Stimulated activated naive CD4-positive, alpha-beta T cell treated with Interleukin-2 at 50 U/mL for 16 hours (primary cell): ENCODE measurements around the gene SRD5A3.
"Not testable (repeated sequence)": the region's sequence is repeated elsewhere in the genome, so short reads cannot be mapped to it uniquely, and the experiment has no call there.

Experiments used
- DNase-seq: peaks from one replicate; lab custom pipeline; 2025; lab: John Stamatoyannopoulos, UW

SRD5A3 gene

GRCh38 chr4:55346851-55347255 is 811 bp downstream of the SRD5A3 start:
- no peak for DNase-seq

DNA sequence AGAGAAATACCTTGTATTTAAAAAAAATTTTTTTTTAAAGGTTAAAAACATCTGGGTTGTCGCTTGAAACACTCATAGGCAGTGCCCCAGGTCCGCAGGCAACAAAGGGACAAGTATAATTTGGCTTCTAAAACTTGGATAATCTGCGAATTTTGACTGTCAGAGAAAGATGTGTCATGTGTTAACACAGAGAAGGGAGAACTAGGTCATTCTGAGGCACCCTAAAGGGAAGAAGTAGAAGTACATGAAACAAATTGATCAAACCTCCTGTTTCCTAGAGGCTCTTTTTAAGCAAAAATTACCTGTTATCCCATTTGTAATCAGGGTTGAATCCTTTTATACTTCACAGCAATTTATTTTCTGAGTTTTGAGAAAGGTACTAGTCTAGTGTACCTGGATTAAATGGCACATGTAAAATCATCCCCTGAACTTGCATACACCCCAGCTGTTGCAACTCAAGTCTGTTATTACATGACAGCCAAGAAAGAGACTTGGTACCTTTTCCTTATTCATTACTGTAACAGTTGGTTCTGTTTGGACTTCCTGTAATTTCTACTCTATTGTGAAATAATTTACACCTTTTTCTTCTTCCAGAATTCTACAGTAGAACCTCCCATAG is 1.7 kb downstream of the SRD5A3 start:
- no peak for DNase-seq

DNA sequence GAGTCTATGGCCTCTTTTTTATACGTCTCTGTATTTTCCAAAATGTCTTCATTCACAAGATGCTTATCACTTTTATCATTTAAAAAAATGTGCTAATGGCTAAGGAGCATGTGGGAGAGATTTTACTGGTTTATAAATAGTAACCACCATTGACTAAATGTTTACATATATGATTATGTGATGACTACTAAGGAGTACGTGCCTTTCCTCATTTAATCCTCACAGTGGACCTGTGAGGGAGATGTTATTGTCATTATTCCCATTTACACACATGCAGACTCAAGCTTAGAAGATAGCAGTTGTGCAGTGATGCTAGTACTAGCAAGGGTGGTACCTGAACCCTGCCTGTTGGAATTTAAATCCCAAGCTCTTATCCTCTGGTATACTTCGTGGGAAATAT is 2.4 kb downstream of the SRD5A3 start:
- no peak for DNase-seq

- not testable (repeated sequence) for DNase-seq
Measured at GRCh38 chr4:55350870-55351269, 4.8 kb downstream of the SRD5A3 start.

DNA sequence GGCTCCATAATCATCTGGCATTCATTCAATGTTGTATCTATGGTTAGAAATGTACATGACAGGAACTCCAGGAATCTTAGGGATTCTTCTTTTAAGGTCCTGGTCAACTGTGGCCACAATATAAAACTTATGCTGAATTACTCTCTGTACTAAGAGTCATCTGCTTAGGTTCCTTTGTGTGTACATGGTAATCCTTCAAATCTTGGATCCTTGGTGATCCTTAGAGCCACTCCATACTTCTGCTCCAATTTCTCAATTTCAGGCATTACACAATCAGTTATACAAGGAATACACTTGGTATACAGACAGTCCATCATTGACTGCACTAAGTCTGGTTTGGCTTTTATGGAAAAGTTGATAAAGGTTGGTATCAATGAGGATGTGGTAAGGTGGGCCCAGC is 5.8 kb downstream of the SRD5A3 start:
- no peak for DNase-seq

DNA sequence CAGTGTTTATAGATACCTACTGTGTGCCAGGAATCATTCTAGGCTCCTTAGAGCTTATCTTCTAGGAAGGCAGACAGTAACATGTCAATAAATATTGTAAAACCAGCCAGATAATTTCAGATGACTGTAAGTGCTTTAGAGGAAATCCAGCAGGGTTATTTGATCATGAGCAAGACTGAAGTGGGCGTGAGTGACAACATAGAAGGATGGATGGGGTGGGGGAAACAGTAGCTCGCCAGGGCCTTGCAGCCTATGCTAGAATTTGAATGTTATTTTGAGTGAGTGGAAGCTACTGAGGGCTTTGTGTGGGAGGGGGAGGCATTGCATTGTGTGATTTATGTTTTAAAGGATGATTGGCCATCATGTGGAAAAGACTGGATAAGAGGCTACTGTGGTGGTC is 6.7 kb downstream of the SRD5A3 start:
- no peak for DNase-seq

DNA sequence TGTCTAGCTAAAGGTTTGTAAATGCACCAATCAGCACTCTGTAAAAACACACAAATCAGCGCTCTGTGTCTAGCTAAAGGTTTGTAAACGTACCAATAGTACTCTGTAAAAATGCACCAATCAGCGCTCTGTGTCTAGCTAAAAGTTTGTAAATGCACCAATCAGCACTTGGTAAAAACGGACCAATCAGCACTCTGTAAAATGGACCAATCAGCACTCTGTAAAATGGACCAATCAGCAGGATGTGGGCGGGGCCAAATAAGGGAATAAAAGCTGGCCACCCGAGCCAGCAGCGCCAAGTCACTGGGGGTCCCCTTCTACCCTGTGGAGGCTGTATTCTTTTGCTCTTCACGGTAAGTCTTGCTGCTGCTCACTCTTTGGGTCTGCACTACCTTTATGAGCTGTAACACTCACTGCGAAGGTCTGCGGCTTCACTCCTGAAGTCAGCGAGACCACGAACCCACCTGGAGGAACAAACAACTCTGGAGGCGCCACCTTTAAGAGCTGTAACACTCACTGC is 7.2 kb downstream of the SRD5A3 start:
- DNase-seq: not testable (repeated sequence)

DNA sequence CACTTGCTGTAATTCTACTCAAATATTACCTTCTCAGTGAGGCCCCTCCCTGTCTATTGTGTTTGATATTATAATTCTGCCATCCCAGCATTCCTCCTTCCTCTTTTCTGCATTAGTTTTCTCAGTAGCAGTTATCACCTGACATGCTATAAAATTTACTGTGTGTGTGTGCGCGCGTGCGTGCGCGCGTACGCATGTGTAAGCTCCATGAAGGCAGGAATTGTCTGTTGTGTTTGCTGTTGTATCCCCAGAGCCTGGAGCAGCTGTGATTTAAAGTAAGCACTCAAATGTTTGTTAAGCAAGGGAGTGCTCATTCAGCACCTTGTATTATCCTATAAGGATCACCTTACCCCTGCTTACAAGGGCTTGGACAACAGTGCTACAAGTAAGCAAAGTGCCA is 8.6 kb downstream of the SRD5A3 start:
- no peak for DNase-seq

GRCh38 chr4:55355555-55355954 is 9.5 kb downstream of the SRD5A3 start:
- no peak for DNase-seq

DNA sequence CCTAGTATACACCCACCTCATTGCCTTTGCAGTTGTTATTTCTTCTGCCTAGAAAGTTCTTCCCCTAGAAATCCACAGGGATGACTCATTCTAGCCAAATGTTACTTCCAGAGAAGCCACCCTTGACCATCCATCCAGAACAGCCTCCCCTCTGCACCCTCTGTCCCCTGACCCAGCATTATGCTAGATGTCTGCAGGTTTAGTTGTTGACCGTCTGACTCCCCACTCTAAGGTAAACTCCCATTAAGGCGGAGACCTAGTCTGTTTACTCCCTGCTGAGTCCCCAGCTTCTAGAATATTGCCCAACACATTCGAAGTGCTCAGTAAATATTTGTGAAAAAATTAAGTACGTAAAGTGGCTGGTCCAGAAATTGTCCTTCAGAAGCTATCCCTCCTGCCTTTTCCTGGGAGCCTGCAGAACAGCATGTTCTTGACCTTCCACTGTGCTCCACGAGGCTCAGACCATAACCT is 11.0 kb downstream of the SRD5A3 start:
- no peak for DNase-seq

DNA sequence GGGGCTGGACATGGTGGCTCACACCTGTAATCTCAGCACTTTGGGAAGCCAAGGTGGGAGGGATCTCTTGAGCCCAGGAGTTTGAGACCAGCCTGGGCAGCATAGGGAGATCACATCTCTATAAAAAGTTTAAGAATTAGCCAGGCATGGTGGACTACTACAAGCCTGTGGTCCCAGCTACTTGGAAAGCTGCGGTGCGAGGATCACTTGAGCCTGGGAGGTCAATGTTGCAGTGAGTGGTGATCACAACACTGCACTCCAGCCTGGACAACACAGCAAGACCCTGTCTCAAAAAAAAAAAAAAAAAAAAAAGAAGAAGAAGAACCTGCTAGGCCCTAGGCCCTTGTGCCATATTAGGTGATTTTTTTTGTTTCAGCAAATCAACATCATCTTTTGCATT is 12.2 kb downstream of the SRD5A3 start:
- DNase-seq: no peak

DNA sequence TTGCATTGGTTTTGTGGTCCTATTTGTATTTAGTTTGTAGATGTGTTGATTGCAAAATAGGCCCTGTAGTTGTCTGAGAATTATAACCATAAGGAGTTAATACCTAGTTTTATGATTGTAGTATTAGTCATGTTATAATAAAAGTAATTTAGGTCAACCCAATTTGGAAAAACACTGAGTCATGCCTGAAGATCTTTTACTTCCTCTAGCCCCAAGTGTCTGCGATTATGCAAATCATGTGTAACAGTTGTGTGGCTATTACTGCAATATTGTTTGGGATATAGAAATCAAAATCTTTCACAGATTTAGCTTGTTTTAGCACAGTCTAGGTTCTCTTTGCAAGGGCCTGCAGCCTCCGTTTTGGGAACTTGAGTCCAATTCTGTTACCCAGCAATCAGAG is 12.6 kb downstream of the SRD5A3 start:
- DNase-seq: no peak

- DNase-seq: no peak
Measured at GRCh38 chr4:55359397-55359916, 13.4 kb downstream of the SRD5A3 start.

- DNase-seq: not testable (repeated sequence)
Measured at GRCh38 chr4:55362938-55363337, 16.9 kb downstream of the SRD5A3 start.

DNA sequence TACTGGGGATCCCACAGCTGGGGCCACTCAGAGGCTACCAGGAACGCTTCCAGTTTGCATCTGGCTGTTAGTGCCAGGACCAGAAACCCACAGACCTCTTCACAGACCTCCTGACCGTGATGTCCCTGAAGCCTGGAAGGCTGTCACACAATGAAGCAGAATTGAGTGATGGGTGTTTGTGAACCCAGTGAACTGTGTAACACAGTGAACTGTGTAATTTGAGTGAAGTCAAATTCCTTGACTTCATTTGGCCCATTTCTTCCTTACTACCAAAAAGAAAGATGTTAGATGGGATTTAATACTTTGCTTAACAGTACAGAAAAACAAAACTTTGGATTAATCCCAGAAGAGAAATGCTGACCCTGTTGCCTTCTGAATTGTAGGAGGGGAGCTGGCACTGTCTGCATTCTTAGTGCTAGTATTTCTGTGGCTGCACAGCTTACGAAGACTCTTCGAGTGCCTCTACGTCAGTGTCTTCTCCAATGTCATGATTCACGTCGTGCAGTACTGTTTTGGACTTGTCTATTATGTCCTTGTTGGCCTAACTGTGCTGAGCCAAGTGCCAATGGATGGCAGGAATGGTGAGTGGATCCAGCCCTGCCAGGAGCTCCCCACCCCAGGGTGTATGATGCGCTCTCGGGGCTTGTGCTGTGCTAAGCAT is 17.8 kb downstream of the SRD5A3 start:
- no peak for DNase-seq

DNA sequence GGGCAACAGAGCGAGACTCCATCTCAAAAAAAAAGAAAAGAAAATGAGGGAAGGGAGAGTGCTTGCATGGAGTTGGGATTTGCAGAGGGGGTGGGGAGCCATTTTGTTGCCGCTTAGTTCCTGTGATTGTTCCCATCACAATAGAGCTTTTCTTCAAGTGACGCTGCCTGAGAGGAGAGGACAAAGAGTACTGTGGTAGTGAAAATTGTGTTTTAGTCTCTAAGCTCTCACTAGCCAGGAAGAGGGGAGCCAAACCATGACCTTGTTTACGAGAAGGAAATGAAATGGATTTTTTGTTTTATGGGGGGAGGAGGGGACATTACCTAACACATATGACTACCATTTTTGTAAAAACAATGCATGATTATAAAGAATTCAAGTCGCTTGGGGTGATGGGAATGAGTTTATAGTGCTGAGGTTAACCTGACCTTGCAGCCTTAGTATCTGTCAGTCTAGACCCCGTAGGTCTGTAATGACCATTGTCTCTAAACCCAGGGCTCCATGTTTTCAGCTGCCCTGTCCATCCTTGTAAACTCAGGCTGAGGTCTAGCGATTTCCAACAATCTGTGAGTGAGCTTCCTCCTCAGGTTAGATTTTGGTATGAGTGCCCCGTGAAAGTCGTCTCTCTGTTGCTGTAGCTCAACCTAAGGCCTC is 18.8 kb downstream of the SRD5A3 start:
- no peak for DNase-seq

GRCh38 chr4:55365345-55365728 is 19.3 kb downstream of the SRD5A3 start:
- DNase-seq: no peak

- DNase-seq: no peak
Measured at GRCh38 chr4:55366621-55367020, 20.6 kb downstream of the SRD5A3 start.

DNA sequence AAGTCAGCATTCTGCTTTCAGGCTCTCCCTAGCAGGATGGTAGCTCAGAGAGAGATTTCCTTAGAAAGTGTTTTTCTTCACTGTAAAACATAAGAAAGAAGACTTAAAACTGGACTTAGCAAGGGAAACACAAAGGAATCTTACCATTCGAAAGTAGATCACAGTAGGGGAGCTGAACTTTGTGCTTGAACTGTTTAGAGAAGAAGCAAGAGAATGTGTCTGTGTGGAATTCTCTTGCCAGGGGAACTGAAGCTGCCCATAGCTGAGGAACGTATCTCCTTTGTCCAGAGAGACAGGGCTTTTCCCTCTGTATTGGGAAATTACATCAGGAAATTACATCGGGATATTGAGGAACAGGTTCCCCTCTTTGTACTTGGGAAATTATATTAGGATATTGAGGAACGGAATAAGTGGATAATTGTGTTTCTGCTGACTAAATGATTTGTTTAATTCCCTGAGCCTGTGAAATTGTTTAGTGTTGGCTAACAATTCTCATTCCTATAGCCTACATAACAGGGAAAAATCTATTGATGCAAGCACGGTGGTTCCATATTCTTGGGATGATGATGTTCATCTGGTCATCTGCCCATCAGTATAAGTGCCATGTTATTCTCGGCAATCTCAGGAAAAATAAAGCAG is 21.2 kb downstream of the SRD5A3 start:
- DNase-seq: no peak

GRCh38 chr4:55369968-55370367 is 23.9 kb downstream of the SRD5A3 start:
- DNase-seq: no peak

DNA sequence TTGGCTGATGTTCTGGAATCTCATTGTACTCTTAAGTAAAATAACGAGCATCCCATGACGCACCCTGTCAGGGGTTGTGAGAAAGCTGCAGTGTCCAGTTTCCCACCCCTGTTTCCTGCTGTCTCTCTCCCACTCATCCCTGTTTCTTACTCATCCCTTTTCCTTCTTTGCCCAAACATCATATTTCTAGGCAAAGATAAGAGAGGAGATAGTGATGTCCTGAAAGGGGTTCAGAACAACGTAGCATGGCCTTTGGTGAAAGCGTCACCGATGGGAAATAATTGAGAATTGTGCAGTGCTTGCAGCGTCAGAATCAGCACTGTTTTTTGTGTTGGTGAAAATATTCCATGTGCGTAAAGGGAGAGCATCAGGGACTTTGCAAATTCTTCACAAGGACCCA is 26.2 kb downstream of the SRD5A3 start:
- no peak for DNase-seq

- DNase-seq: no peak
Measured at GRCh38 chr4:55373461-55373860, 27.4 kb downstream of the SRD5A3 start.

GRCh38 chr4:55376698-55377097 is 30.7 kb downstream of the SRD5A3 start:
- DNase-seq: no peak
